ENCODE measurements around the gene ACTRT3.

ACTRT3 gene

DNA sequence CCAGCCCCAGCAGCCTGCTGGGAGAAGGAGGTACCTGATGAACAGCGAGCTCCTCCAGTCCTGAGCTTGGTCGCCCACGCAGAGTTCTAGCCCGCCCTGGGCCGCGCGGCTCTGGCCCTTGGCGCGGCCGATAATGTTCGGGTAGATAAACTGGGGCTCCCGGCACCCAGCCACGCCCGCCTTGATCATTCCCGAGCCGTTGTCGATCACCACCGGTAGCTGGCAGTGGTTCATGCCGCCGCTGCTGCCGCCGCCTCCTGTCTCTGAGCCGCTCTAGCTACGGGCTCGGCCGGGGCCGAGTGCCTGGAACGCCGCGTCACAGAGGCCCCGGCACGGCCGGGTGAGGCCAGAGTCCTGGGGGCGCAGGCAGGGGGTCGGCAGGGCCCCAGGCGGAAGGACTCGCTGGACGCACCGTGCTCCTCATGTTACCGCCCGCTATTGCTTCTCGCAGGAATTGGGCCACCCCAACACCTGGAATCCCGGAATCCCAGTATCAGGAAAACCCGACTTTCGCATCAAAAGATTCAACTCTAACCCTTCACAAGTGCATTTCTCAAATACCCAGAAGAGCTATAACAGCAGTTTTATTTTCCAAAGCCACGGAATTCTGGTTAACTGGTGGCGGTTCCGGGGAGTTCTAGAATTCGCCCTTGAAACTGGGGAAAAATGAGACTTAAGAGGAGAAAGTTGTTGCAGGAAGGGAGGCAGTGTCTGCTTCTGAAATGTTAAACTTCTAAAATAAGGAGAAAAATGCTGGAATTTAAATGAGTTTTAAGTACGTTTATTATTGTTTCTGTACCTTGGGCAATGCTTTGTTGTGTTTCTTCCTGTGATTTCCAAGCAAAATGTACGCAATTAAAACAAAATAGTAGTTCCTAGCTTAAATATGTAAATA lies at the start of gene ACTRT3:
ACTRT3 (minus strand) TSS at position 275 of the 895 bp plus-strand sequence; CDS start at position 234, 41 bp downstream.
- peak in 1 of 2 donors; percentile 36 for DNase-seq (ENCODE audit: low read depth in 2 of 2, low spot score in 1 of 2)

DNA sequence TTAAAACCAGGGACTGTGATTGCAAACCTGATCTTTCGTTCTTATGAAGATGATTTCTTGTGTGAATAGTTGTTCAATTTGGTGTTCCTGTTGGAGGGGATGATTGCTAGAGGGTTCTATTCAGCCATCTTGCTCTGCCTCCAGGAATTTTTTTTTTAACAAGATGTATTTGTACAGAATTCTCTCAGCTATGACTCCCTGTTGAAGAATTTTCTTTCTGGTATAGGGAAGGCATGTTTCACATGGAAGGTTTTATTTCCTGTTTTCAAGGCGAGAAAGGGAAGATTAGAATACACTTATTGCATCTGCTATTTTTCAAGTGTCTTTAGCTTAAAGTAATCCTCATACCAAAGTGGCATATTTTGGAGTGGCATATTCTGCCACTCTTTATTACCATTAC lies 49.0 kb upstream of the ACTRT3 start:
- DNase-seq (ENCODE audit: low read depth in 2 of 2, low spot score in 1 of 2) = no peak

DNA sequence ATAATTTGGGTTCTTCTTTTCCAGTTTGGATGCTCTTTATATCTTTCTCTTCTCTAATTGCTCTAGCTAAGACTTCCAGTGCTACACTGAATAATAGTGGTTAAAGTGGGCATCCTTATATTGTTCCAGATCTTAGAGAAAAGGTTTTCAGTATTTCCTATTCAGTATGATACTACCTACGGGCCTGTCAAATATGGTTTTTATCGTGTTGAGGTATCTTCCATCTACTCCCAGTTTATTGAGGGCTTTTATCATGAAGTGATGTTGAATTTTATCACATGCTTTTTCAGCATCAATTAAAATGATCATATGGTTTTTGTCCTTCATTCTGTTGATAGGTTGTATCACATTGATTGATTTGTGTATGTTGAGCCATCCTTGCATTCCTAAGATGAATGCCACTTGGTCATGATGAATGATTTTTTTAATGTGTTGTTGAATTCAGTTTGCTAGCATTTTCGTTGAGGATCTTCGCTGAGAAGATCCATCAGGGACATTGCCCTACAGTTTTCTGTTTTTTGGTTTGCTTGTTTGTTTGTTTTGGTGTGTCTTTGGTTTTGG lies 46.3 kb upstream of the ACTRT3 start:
- DNase-seq (ENCODE audit: low read depth in 2 of 2, low spot score in 1 of 2) = no peak

GRCh38 chr3:169813757-169814517 lies 44.6 kb upstream of the ACTRT3 start:
- peak in 1 of 2 donors; percentile 49 for DNase-seq (ENCODE audit: low read depth in 2 of 2, low spot score in 1 of 2)

GRCh38 chr3:169813278-169813677 lies 43.9 kb upstream of the ACTRT3 start:
- no peak for DNase-seq (ENCODE audit: low read depth in 2 of 2, low spot score in 1 of 2)

DNA sequence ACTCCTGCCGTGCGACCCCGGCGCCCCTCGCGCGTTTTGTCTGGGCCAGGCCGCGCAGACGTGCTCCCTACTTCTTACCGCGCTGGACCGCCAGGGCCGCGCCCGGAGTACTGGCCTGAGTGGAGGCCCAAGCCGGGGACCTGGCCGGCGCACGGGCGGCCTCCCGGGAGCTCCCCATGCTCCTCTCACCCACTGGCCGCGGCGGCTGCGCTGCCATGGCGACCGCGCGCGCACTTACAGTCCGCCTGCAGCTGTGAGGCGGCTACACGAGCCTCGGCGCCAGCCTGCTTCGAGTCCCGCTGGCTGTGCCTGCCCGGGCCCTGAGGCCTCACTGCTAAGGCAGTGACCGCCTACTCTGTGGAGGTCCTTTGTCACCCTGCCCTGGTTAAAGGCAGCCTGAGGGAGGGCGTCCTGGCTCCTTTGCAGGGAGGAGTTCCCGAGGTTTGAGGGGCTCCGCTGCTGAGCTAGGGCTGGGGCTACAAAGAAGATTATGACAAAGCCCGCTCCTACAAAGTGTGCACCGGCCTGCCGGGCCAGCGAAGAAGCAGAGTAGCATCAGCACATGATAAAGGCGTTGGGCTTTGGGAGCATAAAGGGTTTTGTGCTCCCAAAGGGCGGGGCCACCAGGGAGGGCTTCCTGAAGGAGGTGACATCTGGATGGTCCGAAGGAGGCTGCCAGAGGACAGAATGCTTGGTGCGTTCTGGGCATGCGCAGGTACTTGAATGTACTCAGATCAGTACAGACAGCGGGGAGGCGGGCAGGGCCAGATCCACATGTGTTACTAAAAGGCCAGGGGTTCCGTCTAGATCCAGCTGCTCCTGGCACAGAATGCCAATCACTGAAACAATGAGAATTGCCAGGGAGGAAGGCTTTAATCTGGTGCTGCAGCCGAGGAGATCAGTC lies 43.2 kb upstream of the ACTRT3 start, which contains the start of the genes LRRC34 and LRRIQ4:
LRRC34 (minus strand) TSS at position 573 of the 904 bp plus-strand sequence; CDS start at position 217, 356 bp downstream.
LRRIQ4 (plus strand) TSS at position 539 of the 904 bp plus-strand sequence. CDS start 9,052 bp downstream, outside the sequence.
- peak in 1 of 2 donors; percentile 39 for DNase-seq (ENCODE audit: low read depth in 2 of 2, low spot score in 1 of 2)

- no peak for DNase-seq (ENCODE audit: low read depth in 2 of 2, low spot score in 1 of 2)
Observed at GRCh38 chr3:169811631-169812331, 42.4 kb upstream of the ACTRT3 start.

DNA sequence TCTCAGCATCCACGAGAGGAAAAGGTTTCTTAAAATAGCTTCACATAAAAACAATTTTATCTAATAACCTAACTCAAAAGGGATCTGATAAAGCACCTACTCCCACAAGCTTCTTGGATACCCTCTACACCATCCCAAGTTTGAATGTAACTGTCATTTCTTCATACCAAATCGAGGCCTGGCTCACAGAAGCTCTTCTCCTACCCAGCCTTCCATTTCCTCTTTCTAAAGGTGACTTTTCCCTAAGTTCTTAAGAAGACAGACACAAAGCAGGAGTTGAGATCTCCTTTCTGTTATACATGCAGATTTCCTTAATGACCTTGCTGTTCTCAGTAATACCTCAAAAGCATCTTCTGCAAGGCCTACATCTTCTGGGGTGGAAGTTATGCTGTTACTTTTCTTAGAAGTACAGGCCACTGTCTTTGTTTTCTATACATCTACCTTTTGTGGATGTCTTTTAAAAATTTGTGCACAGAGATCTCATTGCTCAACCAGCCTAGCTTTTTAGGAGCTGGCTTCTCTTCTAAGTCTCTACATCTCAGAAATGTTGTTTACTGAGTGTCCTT lies 40.0 kb upstream of the ACTRT3 start:
- no peak for DNase-seq (ENCODE audit: low read depth in 2 of 2, low spot score in 1 of 2)

DNA sequence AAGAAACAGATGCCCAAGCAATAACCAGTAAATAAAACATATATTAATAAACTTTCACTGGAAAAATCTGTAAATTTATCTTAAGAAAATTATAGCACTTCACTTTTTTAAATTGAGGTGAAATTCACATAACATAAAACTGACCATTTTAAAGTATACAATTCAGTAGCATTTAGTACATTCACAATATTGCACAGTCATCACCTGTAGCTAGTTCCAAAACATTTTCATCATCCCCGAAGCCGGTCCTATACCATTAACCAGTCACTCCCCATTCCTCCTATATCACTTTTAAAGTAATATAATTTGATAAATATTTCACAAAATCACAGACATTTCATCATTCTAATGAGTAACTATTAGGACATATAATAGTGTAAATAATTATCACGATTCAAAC lies 35.3 kb upstream of the ACTRT3 start:
- no peak for DNase-seq (ENCODE audit: low read depth in 2 of 2, low spot score in 1 of 2)

- DNase-seq (ENCODE audit: low read depth in 2 of 2, low spot score in 1 of 2) = no peak
Observed at GRCh38 chr3:169792359-169792758, 23.0 kb upstream of the ACTRT3 start.

DNA sequence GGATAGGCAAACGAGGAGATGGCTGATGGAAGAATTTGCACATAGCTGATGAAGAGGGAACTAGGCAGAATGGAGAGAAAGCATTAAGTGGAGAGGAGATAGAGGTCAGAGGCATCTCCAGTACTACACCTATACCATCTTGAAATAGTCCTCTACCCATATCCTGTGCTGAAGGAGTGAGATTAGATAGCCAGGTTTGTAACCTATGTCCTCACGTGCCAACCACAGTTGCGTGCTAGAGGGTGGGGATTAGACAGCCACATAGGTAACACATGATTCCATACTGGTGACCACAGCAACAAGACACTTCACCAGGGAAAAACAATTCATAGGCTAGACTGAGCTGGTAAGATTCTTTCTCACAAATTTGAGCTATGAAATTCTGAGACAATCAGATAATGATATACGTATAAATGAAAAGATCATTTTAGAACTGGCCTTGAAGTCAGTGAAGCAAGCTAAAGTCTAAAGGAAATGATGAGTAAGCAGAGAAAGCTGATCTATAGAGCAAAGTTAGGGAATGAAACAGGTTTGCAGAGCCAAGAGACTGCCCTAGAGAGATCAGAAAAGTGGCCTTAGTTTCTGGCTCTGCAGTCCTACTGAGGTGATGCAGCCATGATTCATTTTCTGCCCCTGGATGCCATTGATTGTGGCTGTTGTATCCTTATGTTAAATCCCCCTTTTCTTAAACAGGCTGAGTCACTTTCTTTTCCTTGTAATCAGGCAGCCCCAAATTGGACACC lies 21.5 kb upstream of the ACTRT3 start:
- no peak for DNase-seq (ENCODE audit: low read depth in 2 of 2, low spot score in 1 of 2)

GRCh38 chr3:169790219-169790618 lies 20.9 kb upstream of the ACTRT3 start:
- DNase-seq (ENCODE audit: low read depth in 2 of 2, low spot score in 1 of 2) = no peak

DNA sequence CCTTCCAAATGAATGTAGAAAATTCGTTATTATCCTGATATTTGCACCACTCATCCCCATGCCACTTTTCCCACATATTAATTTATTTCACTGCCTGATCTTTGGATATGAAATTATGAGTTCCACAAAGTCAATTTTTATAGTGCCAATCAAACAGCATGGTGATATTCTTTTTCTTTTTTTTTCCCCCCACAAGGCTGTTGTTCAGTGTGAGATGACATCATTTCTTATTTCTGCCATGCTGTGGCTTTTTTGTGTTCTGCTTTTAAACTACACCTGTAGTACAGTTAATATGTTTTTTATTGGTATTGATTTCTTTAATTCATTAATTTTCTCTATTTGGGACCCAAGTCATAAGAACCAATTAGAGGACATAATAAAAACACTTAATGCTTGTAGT lies 18.4 kb upstream of the ACTRT3 start:
- DNase-seq (ENCODE audit: low read depth in 2 of 2, low spot score in 1 of 2) = no peak

- DNase-seq (ENCODE audit: low read depth in 2 of 2, low spot score in 1 of 2) = no peak
Observed at GRCh38 chr3:169787120-169787519, 17.8 kb upstream of the ACTRT3 start.

GRCh38 chr3:169781209-169781855 lies 12.0 kb upstream of the ACTRT3 start:
- DNase-seq (ENCODE audit: low read depth in 2 of 2, low spot score in 1 of 2) = no peak

- no peak for DNase-seq (ENCODE audit: low read depth in 2 of 2, low spot score in 1 of 2)
Observed at GRCh38 chr3:169780742-169781141, 11.4 kb upstream of the ACTRT3 start.

- DNase-seq (ENCODE audit: low read depth in 2 of 2, low spot score in 1 of 2) = no peak
Observed at GRCh38 chr3:169777822-169778221, 8.5 kb upstream of the ACTRT3 start.

GRCh38 chr3:169774186-169774585 lies 4.8 kb upstream of the ACTRT3 start:
- no peak for DNase-seq (ENCODE audit: low read depth in 2 of 2, low spot score in 1 of 2)

Measured in stimulated activated CD8-positive, alpha-beta memory T cell treated with anti-CD3 and anti-CD28 coated beads, Interleukin-4, amount 100 ng/mL, for 1 hour (primary cell).